Measurements from ENCODE around the gene WDR64.

WDR64 gene

GRCh38 chr1:241841691-241842090 lies 189.6 kb downstream of the WDR64 start:
- Histone ChIP-seq H3K4me2 (ENCODE audit: low read length) (no peak overlapping the region), H3K27ac (ENCODE audit: low read depth, low read length, poor library complexity, severe bottlenecking) (no peak overlapping the region), H3K79me2 (ENCODE audit: insufficient read depth, low read length) (no peaks in the 10 kb centered on the region), H2AFZ (ENCODE audit: low read length) (no peak overlapping the region), H3K36me3 (ENCODE audit: insufficient read depth, low read length) (no peaks in the 10 kb centered on the region), H3K4me1 (ENCODE audit: insufficient read depth, low read length, severe bottlenecking) (no peaks in the 10 kb centered on the region), H3F3A (ENCODE audit: insufficient read depth, low read length) (no peaks in the 10 kb centered on the region), H3K9me3 (ENCODE audit: low read length) (no peaks in the 10 kb centered on the region), H3K4me3 (ENCODE audit: low read depth, low read length, poor library complexity, severe bottlenecking) (no peak overlapping the region), H3K27me3 (ENCODE audit: insufficient read depth, low read length) (no peaks in the 10 kb centered on the region), H4K20me1 (ENCODE audit: insufficient read depth, low read length) (no peaks in the 10 kb centered on the region), H3K9ac (ENCODE audit: low read length) (no peak overlapping the region), H3K9me2 (ENCODE audit: low read depth, low read length) (no peaks in the 10 kb centered on the region)
- TF ChIP-seq CTCF (IDR thresholded peaks at IDR 0.05; ENCODE audit: low read length) (no peak), EZH2 (IDR thresholded peaks at IDR 0.05; ENCODE audit: borderline replicate concordance, low read length) (no peak)

- Histone ChIP-seq H3K4me1 (ENCODE audit: insufficient read depth, low read length, severe bottlenecking) (peaks cover 8% of the 10 kb centered on the region), H3K27ac (ENCODE audit: low read depth, low read length, poor library complexity, severe bottlenecking) (no peak overlapping the region), H3K9me3 (ENCODE audit: low read length) (no peaks in the 10 kb centered on the region), H3K9me2 (ENCODE audit: low read depth, low read length) (no peaks in the 10 kb centered on the region), H2AFZ (ENCODE audit: low read length) (no peak overlapping the region), H3F3A (ENCODE audit: insufficient read depth, low read length) (no peaks in the 10 kb centered on the region), H3K27me3 (ENCODE audit: insufficient read depth, low read length) (no peaks in the 10 kb centered on the region), H3K79me2 (ENCODE audit: insufficient read depth, low read length) (no peaks in the 10 kb centered on the region), H4K20me1 (ENCODE audit: insufficient read depth, low read length) (no peaks in the 10 kb centered on the region), H3K4me2 (ENCODE audit: low read length) (no peak overlapping the region), H3K36me3 (ENCODE audit: insufficient read depth, low read length) (no peaks in the 10 kb centered on the region), H3K9ac (ENCODE audit: low read length) (no peak overlapping the region), H3K4me3 (ENCODE audit: low read depth, low read length, poor library complexity, severe bottlenecking) (no peak overlapping the region)
- TF ChIP-seq EZH2 (IDR thresholded peaks at IDR 0.05; ENCODE audit: borderline replicate concordance, low read length): no peak
- no peak for TF ChIP-seq CTCF (IDR thresholded peaks at IDR 0.05; ENCODE audit: low read length)
Measured at GRCh38 chr1:241842565-241842964, 190.5 kb downstream of the WDR64 start.

- Histone ChIP-seq H3K27ac (ENCODE audit: low read depth, low read length, poor library complexity, severe bottlenecking) (no peak overlapping the region), H3K27me3 (ENCODE audit: insufficient read depth, low read length) (no peaks in the 10 kb centered on the region), H3K9ac (ENCODE audit: low read length) (no peak overlapping the region), H3K9me2 (ENCODE audit: low read depth, low read length) (no peaks in the 10 kb centered on the region), H3K36me3 (ENCODE audit: insufficient read depth, low read length) (peaks cover 2% of the 10 kb centered on the region; the same call in 1 of the 2 replicates), H4K20me1 (ENCODE audit: insufficient read depth, low read length) (no peaks in the 10 kb centered on the region), H3K4me1 (ENCODE audit: insufficient read depth, low read length, severe bottlenecking) (peaks cover 18% of the 10 kb centered on the region), H2AFZ (ENCODE audit: low read length) (no peak overlapping the region), H3K9me3 (ENCODE audit: low read length) (no peaks in the 10 kb centered on the region), H3K4me3 (ENCODE audit: low read depth, low read length, poor library complexity, severe bottlenecking) (no peak overlapping the region), H3K79me2 (ENCODE audit: insufficient read depth, low read length) (peaks cover 9% of the 10 kb centered on the region; the same call in 1 of the 2 replicates), H3K4me2 (ENCODE audit: low read length) (no peak overlapping the region), H3F3A (ENCODE audit: insufficient read depth, low read length) (no peaks in the 10 kb centered on the region)
- no peak for TF ChIP-seq CTCF (IDR thresholded peaks at IDR 0.05; ENCODE audit: low read length)
- TF ChIP-seq EZH2 (IDR thresholded peaks at IDR 0.05; ENCODE audit: borderline replicate concordance, low read length): no peak
Measured at GRCh38 chr1:241844593-241844992, 192.5 kb downstream of the WDR64 start.
